GM21390 (cell line): ENCODE measurements around the gene DGKZ.

Experiments
- ATAC-seq: cut with Tn5 transposase; IDR thresholded peaks from one replicate; pipeline ENCODE4 v1.9.1; 2021; ENCODE audit not compliant: unreplicated experiment

Gene DGKZ

GRCh38 chr11:46326813-46327416 lies 20.3 kb upstream of the DGKZ start:
- ATAC-seq = no peak

GRCh38 chr11:46327829-46328228 lies 19.4 kb upstream of the DGKZ start:
- no peak for ATAC-seq

GRCh38 chr11:46330154-46330553 lies 17.1 kb upstream of the DGKZ start:
- no peak for ATAC-seq

GRCh38 chr11:46330563-46331281 lies 16.5 kb upstream of the DGKZ start:
- no peak for ATAC-seq

- ATAC-seq = no peak
Measured at GRCh38 chr11:46331282-46331984, 15.8 kb upstream of the DGKZ start.

DNA sequence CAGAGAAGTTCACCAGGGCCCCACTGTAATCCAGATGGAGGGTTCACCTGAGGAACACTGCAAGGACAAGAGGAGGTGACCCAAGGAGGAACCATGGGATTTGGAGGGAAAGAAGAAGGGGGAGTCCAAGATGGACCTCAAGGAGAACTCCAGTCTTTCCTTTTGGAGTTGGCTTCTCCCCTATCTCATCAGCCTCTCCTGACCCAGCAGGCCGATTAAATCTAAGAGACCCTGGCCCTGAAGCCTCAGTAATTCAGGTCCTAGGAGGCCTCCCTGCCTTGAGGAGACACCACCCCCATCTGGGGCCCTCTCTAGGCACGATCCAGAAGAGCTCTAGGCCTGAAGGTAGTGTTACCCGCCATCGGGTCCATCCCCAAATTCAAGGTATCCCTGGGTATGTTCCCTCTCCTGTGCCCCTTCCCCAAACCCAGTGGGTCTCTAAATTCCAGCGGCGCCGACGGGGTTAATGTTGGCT lies 15.1 kb upstream of the DGKZ start:
- ATAC-seq = no peak

DNA sequence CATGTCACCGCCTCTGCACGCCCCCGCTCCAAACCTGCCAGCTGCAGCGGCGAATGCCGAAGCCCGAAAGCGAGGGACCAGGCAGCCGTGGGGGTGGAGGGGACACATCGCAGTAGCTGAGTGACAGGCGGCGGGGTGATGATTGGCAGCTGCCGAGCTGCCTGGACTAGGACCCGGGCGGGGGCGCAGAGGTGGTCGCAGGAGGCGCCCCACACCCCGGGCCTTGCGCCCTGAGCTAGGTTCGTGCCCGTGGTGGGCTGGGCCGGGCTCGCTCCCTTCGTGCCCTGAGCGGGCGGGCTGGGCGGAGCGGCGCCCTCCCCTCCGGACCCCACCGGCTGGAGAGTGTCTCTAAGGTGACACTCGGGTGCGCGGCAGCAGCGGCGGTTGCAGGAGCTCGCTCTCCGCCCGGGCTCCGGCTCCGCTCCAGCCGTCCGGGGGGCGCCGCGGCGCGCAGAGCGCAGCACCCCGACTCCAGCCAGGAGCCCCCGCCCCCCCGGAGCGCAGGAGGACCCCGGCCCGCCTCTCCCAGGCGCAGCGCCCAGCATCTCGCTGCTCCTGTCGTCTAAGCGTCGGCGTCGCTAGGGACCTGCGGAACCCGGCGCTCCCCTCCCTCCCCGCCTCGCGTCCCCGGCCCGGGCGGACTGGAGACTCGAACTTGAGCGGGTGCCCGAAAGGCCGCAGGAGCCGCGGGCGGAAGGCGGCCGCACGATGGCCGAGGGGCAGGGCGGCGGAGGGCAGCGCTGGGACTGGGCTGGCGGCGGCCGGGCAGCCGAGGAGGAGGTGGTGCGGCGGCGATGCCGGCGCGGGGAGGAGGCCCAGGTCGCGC lies 14.5 kb upstream of the DGKZ start:
- no peak for ATAC-seq

GRCh38 chr11:46333394-46333947 lies 13.8 kb upstream of the DGKZ start:
- ATAC-seq = no peak

DNA sequence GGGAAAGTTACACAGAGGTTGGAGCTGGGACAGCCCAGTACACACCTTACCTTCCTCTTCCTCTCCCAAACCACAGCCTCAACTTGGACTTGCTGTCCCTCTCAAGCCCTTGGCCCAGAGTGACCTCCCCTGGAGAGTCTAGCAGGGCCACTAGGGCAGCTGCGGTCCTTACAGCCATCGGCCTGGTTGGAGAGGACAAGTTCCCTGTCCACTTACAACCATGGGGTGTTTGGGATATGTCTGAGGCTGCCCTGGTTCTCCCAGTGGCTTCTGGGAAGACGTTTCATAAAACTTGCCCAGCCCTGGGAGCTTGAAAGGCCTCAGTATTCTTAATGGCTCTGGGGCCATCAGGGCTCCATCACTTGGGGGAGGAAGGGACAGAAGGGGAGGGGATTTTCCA lies 13.1 kb upstream of the DGKZ start:
- ATAC-seq = no peak

DNA sequence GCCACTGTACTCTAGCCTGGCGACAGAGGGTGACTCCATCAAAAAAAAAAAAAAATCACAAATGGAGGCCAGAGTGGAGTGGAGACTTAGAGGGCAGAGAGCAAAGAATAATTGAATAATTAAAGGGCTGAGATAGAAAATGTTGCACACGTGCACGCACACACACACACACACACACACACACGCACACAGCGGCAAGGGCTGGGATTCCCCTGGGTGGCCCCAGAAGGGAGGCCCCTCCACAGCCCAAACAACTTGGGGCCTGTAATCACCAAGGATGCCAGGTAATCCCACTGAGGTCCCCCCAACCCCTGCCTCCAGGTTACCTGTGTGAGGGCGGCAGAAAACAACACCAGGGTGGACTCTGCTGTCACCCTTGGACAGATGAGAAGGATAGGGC lies 12.0 kb upstream of the DGKZ start:
- ATAC-seq = no peak

DNA sequence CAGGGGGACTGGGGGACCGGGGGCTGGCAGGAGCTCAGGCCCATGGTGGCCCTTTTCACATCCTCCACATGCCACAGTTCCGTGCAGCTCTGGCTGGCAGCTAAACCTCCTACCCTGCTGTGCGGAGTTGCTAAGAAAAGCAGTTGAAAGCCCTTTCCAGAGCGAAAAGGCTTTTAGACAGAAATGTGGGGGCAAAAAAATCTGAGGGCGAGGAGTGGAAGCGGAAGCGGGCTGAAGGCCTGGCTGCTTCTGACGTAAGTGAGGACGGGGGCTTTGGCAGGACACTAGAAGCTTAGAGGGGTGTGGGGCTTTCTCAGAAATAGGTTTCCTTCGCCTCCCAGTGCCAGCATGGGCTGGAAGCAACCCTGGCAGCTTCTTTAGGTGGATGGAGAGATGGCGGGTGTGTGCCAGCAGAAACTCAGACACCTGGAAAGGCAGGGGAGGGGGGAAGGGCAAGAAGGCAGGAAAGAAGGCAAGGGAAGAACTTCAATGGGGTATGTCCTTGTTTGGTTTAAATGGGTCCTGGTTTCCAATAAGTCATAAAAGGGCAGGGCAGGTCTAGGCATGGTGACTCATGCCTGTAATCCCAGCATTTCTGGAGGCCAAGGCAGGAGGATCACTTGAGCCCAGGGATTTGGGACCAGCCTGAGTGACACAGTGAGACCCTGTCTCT lies 11.2 kb upstream of the DGKZ start:
- no peak for ATAC-seq

- no peak for ATAC-seq
Measured at GRCh38 chr11:46336563-46337180, 10.6 kb upstream of the DGKZ start.

DNA sequence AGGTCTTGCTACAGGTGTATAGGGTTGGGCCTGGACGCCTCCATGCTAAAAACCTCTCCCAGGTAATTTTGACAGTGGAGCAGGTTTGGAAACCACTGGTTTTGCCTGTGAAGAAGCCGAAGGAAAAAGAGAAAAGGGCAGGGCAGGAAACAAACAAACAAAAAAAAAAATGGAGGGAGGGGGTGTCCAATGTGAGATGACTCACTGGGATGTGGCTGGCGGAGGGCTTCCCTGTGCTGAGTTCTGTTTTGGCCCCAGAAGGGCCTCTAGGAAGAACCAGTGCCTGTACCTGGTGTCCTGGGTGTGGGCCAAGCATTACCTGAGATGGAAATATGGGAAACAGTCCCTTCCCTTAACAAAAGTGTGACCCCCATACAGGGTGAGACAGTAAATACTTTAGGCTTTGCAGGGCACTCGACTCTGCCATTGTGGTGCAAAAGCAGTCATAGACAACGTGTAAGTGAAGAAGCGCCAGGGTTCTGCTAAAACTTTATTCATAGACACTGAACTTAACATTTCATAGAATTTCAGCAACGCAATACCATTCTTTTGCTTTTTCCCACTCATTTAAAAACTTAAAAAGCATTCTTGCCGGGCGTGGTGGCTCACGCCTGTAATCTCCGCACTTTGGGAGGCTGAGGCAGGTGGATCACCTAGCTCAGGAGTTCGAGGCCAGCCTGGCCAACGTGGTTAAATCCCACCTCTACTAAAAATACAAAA lies 9.5 kb upstream of the DGKZ start:
- no peak for ATAC-seq

- no peak for ATAC-seq
Measured at GRCh38 chr11:46338636-46338987, 8.7 kb upstream of the DGKZ start.

GRCh38 chr11:46338988-46339666 lies 8.1 kb upstream of the DGKZ start:
- no peak for ATAC-seq

DNA sequence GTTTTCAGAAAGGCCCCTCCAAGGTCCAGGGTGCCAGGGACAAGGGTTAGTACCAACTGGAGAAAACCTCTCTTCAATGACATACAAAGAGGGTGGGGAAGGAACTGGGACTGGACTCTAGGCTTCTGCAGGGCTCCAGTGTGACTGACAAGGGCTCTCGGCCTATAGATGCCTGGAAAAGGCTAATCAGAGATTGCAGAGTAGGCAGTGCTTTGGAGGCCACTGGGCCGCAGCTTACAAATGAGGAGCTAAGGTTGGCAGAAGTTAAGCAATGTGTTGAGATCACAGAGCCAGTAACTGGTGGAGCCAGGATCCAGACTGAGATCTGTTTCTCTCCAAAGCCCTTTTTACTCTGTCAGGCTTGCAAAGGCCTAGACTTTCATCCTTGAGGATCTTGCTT lies 7.4 kb upstream of the DGKZ start:
- ATAC-seq = no peak

GRCh38 chr11:46341454-46341853 lies 5.8 kb upstream of the DGKZ start:
- no peak for ATAC-seq

- no peak for ATAC-seq
Measured at GRCh38 chr11:46342239-46342638, 5.0 kb upstream of the DGKZ start.

DNA sequence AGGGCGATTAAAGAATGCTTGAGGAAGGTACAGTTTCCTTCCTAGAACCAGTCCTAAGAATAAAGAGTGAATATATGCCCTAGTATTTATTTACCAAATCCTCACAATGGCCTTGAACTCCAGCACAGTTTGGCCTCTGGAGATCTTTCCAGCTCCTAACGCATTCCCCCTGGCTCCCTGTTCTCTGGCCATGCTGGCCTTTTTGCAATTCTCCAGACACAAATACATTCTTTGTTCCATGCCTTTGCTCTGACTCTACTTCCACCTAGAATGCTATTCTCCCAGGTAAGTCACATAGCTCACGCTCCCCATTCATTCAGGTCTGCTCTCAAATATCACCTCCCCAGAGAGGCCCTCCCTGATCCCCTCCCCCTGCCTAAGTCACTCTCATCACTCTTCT lies 3.7 kb upstream of the DGKZ start:
- ATAC-seq = no peak
